Liver (tissue), 9 donors: ENCODE measurements around the gene SLC22A8. TPM values are rescaled to one million over a fixed set of nuclear protein-coding genes. Genes with fewer than 3 reads are reported as not detected.

ENCODE experiments used
- DNase-seq: peaks from one replicate; pipeline ENCODE4 v3.0.0-alpha.2; 2017; ENCODE audit warnings: low spot score
- H3K27ac ChIP-seq, 2 donors: one replicate each; pipeline ENCODE4 v1.7.0; 2013; ENCODE audit warnings: inconsistent platforms in 2 of 2, low read length in 2 of 2, control low read depth in 1 of 2, low read depth in 1 of 2, mild to moderate bottlenecking in 1 of 2
- H3K27me3 ChIP-seq, 4 donors: one replicate each; pipeline versions ENCODE4 v1.6.1 to v1.7.0; 2013; ENCODE audit warnings: low read length in 3 of 4, inconsistent platforms in 1 of 4, mild to moderate bottlenecking in 1 of 4, moderate library complexity in 1 of 4; ENCODE audit not compliant: control insufficient read depth in 4 of 4, insufficient read depth in 4 of 4
- H3K36me3 ChIP-seq, 4 donors: one replicate each; pipeline versions ENCODE4 v1.6.1 to v1.7.0; 2013; ENCODE audit warnings: low read length in 3 of 4, mild to moderate bottlenecking in 3 of 4, low read depth in 1 of 4, moderate library complexity in 1 of 4; ENCODE audit not compliant: control insufficient read depth in 4 of 4, insufficient read depth in 3 of 4
- H3K4me1 ChIP-seq, 4 donors: one replicate each; pipeline versions ENCODE4 v1.6.1 to v1.7.0; 2013; ENCODE audit warnings: low read length in 3 of 4, mild to moderate bottlenecking in 3 of 4, moderate library complexity in 1 of 4; ENCODE audit not compliant: control insufficient read depth in 4 of 4, insufficient read depth in 4 of 4
- H3K4me3 ChIP-seq, 3 donors: one replicate each; pipeline versions ENCODE4 v1.6.1 to v1.7.0; 2013; ENCODE audit warnings: low read length in 3 of 3, control low read depth in 1 of 3, low read depth in 1 of 3, mild to moderate bottlenecking in 1 of 3
- H3K9ac ChIP-seq, 2 donors: one replicate each; pipeline ENCODE4 v1.7.0; 2013; ENCODE audit warnings: low read length in 2 of 2, mild to moderate bottlenecking in 2 of 2, moderate library complexity in 2 of 2, control low read depth in 1 of 2, low read depth in 1 of 2
- H3K9me3 ChIP-seq, 4 donors: one replicate each; pipeline versions ENCODE4 v1.6.1 to v1.7.0; 2013; ENCODE audit warnings: low read length in 3 of 4; ENCODE audit not compliant: control insufficient read depth in 4 of 4
- FOXA1 ChIP-seq: IDR thresholded peaks from 2 replicates; pipeline ENCODE4 v1.6.1; 2016; ENCODE audit warnings: antibody characterized with exemption
- HNF4A ChIP-seq, 2 donors: conservative IDR thresholded peaks; 2 replicates each; pipeline ENCODE4 v1.6.1; 2016; ENCODE audit warnings: antibody characterized with exemption in 2 of 2, mild to moderate bottlenecking in 2 of 2
- HNF4G ChIP-seq: IDR thresholded peaks from 2 replicates; pipeline ENCODE4 v1.6.1; 2016; ENCODE audit warnings: antibody characterized with exemption
- RAD21 ChIP-seq, 2 donors: IDR thresholded peaks; 2 replicates each; pipeline ENCODE4 v1.6.1; 2016; ENCODE audit warnings: antibody characterized with exemption in 2 of 2, mild to moderate bottlenecking in 2 of 2
- RXRA ChIP-seq, 2 donors: IDR thresholded peaks; 2 replicates each; pipeline ENCODE4 v1.6.1; 2017 to 2018; ENCODE audit warnings: antibody characterized with exemption in 2 of 2, mild to moderate bottlenecking in 1 of 2
- YY1 ChIP-seq: IDR thresholded peaks from 2 replicates; pipeline ENCODE4 v1.6.1; 2016; ENCODE audit warnings: antibody characterized with exemption, mild to moderate bottlenecking
- WGBS: extraction: QIAGEN DNeasy Blood & Tissue Kit; methylation state at CpG from one replicate; pipeline ENCODE4 v1.1.7; 2013; 5-methylcytosine and 5-hydroxymethylcytosine counted together
- polyA plus RNA-seq, 2 donors: library from polyadenylated mRNA; stranded (reverse) in 1 of 2; unstranded in 1 of 2; fragments of 200-250 nt in 1 of 2; fragments of >200 nt in 1 of 2; fragmentation: Nextera tagmentation in 1 of 2; extraction: Ambion mirVana in 1 of 2; gene quantifications; one replicate each; pipeline versions ENCODE4 v1.2.1 to v1.2.3, GENCODE V29; 2013 to 2015
- total RNA-seq, 2 donors: library from RNA; depleted of rRNA; stranded (reverse); fragments of >200 nt; gene quantifications; one replicate each; pipeline ENCODE4 v1.2.3, GENCODE V29; 2014
- TF ChIP-seq, protein P1 (sequence below): fragments of 150-350 bp; IDR thresholded peaks from 2 replicates; pipeline ENCODE4 v1.5.1; 2017; ENCODE audit warnings: improper control_type of control experiment, low read depth, low read length; ENCODE audit not compliant: missing input control
- TF ChIP-seq, protein P2 (sequence below): IDR thresholded peaks from 2 replicates; pipeline ENCODE4 v1.6.1; 2016; ENCODE audit warnings: antibody characterized with exemption
- TF ChIP-seq, protein P3 (sequence below): IDR thresholded peaks from 2 replicates; pipeline ENCODE4 v1.6.1; 2016; ENCODE audit warnings: antibody characterized with exemption
- TF ChIP-seq, protein P4 (sequence below): IDR thresholded peaks from 2 replicates; pipeline ENCODE4 v1.6.1; 2016; ENCODE audit warnings: antibody characterized with exemption, mild to moderate bottlenecking
- donor health status: healthy.
- donor health status: healthy.
- donor health status: healthy.
- donor health status: healthy.
- donor health status: healthy.

SLC22A8 gene
- total and polyA plus RNA-seq, 4 donors = not detected

DNA sequence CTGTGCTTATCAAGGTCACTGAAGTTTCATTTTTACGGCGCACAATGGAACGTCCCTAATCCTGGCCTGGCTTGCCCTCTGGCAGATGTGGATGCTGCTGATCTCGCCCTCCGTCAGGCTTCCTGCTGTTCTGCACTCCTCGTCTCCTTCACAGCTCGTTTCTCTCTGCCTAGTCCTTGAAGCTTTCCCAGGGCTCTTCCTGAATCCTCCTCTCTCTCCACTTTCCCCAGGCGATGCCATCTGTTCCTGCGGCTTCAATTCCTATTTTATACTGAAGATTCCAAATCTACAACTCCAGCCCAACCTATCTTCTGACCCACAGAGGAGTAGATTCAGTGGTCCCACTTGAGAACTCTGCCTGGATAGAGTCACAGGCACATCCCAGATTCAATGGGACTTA, 14.2 kb downstream of the SLC22A8 start (continued):
- TF ChIP-seq, protein P1, sequence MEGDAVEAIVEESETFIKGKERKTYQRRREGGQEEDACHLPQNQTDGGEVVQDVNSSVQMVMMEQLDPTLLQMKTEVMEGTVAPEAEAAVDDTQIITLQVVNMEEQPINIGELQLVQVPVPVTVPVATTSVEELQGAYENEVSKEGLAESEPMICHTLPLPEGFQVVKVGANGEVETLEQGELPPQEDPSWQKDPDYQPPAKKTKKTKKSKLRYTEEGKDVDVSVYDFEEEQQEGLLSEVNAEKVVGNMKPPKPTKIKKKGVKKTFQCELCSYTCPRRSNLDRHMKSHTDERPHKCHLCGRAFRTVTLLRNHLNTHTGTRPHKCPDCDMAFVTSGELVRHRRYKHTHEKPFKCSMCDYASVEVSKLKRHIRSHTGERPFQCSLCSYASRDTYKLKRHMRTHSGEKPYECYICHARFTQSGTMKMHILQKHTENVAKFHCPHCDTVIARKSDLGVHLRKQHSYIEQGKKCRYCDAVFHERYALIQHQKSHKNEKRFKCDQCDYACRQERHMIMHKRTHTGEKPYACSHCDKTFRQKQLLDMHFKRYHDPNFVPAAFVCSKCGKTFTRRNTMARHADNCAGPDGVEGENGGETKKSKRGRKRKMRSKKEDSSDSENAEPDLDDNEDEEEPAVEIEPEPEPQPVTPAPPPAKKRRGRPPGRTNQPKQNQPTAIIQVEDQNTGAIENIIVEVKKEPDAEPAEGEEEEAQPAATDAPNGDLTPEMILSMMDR = no peak
- TF ChIP-seq, protein P2, sequence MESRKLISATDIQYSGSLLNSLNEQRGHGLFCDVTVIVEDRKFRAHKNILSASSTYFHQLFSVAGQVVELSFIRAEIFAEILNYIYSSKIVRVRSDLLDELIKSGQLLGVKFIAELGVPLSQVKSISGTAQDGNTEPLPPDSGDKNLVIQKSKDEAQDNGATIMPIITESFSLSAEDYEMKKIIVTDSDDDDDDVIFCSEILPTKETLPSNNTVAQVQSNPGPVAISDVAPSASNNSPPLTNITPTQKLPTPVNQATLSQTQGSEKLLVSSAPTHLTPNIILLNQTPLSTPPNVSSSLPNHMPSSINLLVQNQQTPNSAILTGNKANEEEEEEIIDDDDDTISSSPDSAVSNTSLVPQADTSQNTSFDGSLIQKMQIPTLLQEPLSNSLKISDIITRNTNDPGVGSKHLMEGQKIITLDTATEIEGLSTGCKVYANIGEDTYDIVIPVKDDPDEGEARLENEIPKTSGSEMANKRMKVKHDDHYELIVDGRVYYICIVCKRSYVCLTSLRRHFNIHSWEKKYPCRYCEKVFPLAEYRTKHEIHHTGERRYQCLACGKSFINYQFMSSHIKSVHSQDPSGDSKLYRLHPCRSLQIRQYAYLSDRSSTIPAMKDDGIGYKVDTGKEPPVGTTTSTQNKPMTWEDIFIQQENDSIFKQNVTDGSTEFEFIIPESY = no peak
- TF ChIP-seq FOXA1 = no peak

DNA sequence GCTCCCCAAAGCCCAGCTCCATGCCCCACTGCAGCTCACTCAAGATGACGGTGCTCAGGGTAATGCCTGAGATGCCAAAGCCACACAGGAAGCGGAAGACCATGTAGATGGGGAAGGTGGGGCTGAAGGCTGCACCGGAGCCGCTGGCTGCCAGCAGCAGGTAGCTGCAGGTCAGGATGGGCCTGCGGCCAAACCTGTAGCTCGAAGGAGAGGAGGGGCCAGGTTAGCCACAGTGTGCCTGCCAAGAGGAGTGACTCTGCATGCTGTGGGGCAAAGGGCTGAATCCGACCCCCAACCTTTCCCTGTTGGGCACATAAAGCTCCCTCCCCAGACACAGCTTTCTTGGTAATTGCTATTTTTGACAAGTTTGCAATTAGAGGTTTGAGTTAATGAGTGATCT, 16.0 kb downstream of the SLC22A8 start:
- no peaks in the 10 kb centered on the region for H3K9me3 ChIP-seq
- no peak overlapping the region for H3K9ac ChIP-seq
- H3K27me3 ChIP-seq = peaks cover 0 to 2% (median 0%) of the 10 kb centered on the region in 4 donors
- no peaks in the 10 kb centered on the region for H3K36me3 ChIP-seq
- H3K4me1 ChIP-seq = no peaks in the 10 kb centered on the region
- no peak overlapping the region for H3K4me3 ChIP-seq
- no peak for DNase-seq
- no peak overlapping the region for H3K27ac ChIP-seq
- peak in 1 of 2 donors; percentile 54 for TF ChIP-seq HNF4A (conservative IDR thresholded peaks at IDR 0.05)
- TF ChIP-seq, protein P3, sequence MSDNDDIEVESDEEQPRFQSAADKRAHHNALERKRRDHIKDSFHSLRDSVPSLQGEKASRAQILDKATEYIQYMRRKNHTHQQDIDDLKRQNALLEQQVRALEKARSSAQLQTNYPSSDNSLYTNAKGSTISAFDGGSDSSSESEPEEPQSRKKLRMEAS = no peak
- 48% methylated on average over 7 of the region's 7 CpGs for WGBS

DNA sequence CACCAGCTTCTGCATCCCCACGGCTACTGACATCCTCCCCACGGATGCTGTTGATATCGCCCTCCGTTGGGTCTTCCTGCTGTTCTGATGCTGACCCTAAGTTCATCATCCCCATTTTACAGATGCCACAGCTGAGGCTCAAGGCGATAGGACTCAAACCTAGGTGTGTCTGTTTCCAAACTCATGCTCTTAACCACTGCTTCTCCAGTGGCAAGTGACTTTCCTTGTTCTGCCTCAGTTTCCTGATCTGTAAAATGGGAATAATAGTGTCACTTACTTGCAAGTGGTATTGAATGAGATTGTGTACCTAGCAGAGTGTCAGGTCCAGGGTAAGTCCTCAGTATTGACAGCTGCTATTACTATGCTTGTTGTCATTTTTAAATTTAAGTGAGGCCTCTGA, 16.5 kb downstream of the SLC22A8 start:
- H3K9ac ChIP-seq = no peak overlapping the region
- no peak overlapping the region for H3K27ac ChIP-seq
- H3K36me3 ChIP-seq = no peaks in the 10 kb centered on the region
- 95% methylated on average over 5 of the region's 5 CpGs for WGBS
- peaks cover 0 to 2% (median 0%) of the 10 kb centered on the region in 4 donors for H3K27me3 ChIP-seq
- no peaks in the 10 kb centered on the region for H3K4me1 ChIP-seq
- H3K9me3 ChIP-seq = no peaks in the 10 kb centered on the region
- no peak overlapping the region for H3K4me3 ChIP-seq
- TF ChIP-seq, protein P4, sequence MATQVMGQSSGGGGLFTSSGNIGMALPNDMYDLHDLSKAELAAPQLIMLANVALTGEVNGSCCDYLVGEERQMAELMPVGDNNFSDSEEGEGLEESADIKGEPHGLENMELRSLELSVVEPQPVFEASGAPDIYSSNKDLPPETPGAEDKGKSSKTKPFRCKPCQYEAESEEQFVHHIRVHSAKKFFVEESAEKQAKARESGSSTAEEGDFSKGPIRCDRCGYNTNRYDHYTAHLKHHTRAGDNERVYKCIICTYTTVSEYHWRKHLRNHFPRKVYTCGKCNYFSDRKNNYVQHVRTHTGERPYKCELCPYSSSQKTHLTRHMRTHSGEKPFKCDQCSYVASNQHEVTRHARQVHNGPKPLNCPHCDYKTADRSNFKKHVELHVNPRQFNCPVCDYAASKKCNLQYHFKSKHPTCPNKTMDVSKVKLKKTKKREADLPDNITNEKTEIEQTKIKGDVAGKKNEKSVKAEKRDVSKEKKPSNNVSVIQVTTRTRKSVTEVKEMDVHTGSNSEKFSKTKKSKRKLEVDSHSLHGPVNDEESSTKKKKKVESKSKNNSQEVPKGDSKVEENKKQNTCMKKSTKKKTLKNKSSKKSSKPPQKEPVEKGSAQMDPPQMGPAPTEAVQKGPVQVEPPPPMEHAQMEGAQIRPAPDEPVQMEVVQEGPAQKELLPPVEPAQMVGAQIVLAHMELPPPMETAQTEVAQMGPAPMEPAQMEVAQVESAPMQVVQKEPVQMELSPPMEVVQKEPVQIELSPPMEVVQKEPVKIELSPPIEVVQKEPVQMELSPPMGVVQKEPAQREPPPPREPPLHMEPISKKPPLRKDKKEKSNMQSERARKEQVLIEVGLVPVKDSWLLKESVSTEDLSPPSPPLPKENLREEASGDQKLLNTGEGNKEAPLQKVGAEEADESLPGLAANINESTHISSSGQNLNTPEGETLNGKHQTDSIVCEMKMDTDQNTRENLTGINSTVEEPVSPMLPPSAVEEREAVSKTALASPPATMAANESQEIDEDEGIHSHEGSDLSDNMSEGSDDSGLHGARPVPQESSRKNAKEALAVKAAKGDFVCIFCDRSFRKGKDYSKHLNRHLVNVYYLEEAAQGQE = no peak
- no peak for TF ChIP-seq HNF4G
- no peak for TF ChIP-seq RXRA (IDR thresholded peaks at IDR 0.05)
- TF ChIP-seq HNF4A (conservative IDR thresholded peaks at IDR 0.05) = no peak
- TF ChIP-seq RAD21 (IDR thresholded peaks at IDR 0.05) = no peak
- TF ChIP-seq YY1 = no peak
- DNase-seq = no peak
